PC-3 (cell line): ENCODE data around the gene MICU1. TPM values are rescaled to one million over a fixed set of nuclear protein-coding genes. Genes with fewer than 3 reads are reported as not detected.

Experiments
- ATAC-seq: fragments of 200-7000 bp; cut with Tn5 transposase; 2 replicates; pipeline ENCODE4 v1.9.1; 2020; ENCODE audit warnings: mild to moderate bottlenecking, moderate library complexity
- BruUV-seq: library from RNA; stranded (reverse); fragments of 400-500 nt; replicated peaks from 2 replicates; lab custom pipeline; 2021; lab: Mats Ljungman, UMichigan
- CTCF ChIA-PET: fragments of 300-600 bp; sonication (Branson Sonifier 250); formaldehyde crosslinking; loops from one replicate; lab custom pipeline; 2022; ENCODE audit warnings: antibody characterized with exemption; lab: Charles Lee
- POLR2A ChIA-PET: fragments of 300-600 bp; sonication (Branson Sonifier 250); formaldehyde crosslinking; loops from one replicate; lab custom pipeline; 2022; ENCODE audit warnings: antibody characterized with exemption; ENCODE audit not compliant: unreplicated experiment; lab: Charles Lee
- DNase-seq: peaks from one replicate; pipeline ENCODE4 v3.0.0-alpha.2; 2015
- H2AFZ ChIP-seq: fragments of 300-600 bp; sonication (generic); 2 replicates; pipeline ENCODE4 v1.6.0; 2016; ENCODE audit warnings: antibody characterized with exemption, low read length
- H3F3A ChIP-seq: fragments of 300-600 bp; sonication (generic); one replicate; pipeline ENCODE4 v1.6.0; 2017; ENCODE audit warnings: antibody characterized with exemption, low read length, control low read depth, mild to moderate bottlenecking; ENCODE audit not compliant: unreplicated experiment
- H3K27ac ChIP-seq: fragments of 300-600 bp; sonication (generic); 2 replicates; pipeline ENCODE4 v1.5.1; 2016; ENCODE audit warnings: mild to moderate bottlenecking, low read length
- H3K27me3 ChIP-seq: fragments of 300-600 bp; sonication (generic); 2 replicates; pipeline ENCODE4 v1.6.1; 2016; ENCODE audit warnings: low read length, mixed read lengths
- H3K36me3 ChIP-seq: fragments of 300-600 bp; sonication (generic); 2 replicates; pipeline ENCODE4 v1.6.1; 2016; ENCODE audit warnings: low read depth, mixed run types, low read length, mixed read lengths
- H3K4me1 ChIP-seq: fragments of 300-600 bp; sonication (generic); 2 replicates; pipeline ENCODE4 v1.5.1; 2016; ENCODE audit warnings: low read length; ENCODE audit not compliant: insufficient read depth
- H3K4me2 ChIP-seq: fragments of 300-600 bp; sonication (generic); 2 replicates; pipeline ENCODE4 v1.6.0; 2016; ENCODE audit warnings: low read length
- H3K4me3 ChIP-seq: fragments of 300-600 bp; sonication (generic); 2 replicates; pipeline ENCODE4 v1.5.1; 2016; ENCODE audit warnings: mild to moderate bottlenecking, low read length, mixed read lengths
- H3K79me2 ChIP-seq: fragments of 300-600 bp; sonication (generic); 2 replicates; pipeline ENCODE4 v1.6.1; 2017; ENCODE audit warnings: low read length, mixed read lengths
- H3K9ac ChIP-seq: fragments of 300-600 bp; sonication (generic); 2 replicates; pipeline ENCODE4 v1.6.0; 2016; ENCODE audit warnings: mild to moderate bottlenecking, low read length
- H3K9me2 ChIP-seq: fragments of 300-600 bp; sonication (generic); replicated peaks from 2 replicates; pipeline ENCODE4 v1.6.1; 2016; ENCODE audit warnings: mixed run types, low read length, mixed read lengths
- H3K9me3 ChIP-seq: fragments of 300-600 bp; sonication (generic); 2 replicates; pipeline ENCODE4 v1.6.1; 2016; ENCODE audit warnings: low read length, mixed read lengths
- H4K20me1 ChIP-seq: fragments of 300-600 bp; sonication (generic); 2 replicates; pipeline ENCODE4 v1.6.1; 2016; ENCODE audit warnings: low read length, mixed read lengths
- EZH2 ChIP-seq: fragments of 300-600 bp; sonication (generic); IDR thresholded peaks from one replicate; pipeline ENCODE4 v1.6.1; 2017; ENCODE audit warnings: antibody characterized with exemption, mild to moderate bottlenecking, low read length; ENCODE audit not compliant: unreplicated experiment
- EZH2phosphoT487 ChIP-seq: fragments of 300-600 bp; sonication (generic); IDR thresholded peaks from 2 replicates; pipeline ENCODE4 v1.6.1; 2018; ENCODE audit warnings: mild to moderate bottlenecking, antibody characterized with exemption, low read length, borderline replicate concordance
- intact Hi-C: fragments of 100-400 bp; cut with micrococcal nuclease; formaldehyde crosslinking; loops from 2 replicates; pipeline ENCODE4 v1.9.0; 2023
- total RNA-seq: library from RNA; depleted of rRNA; stranded (reverse); fragments of >200 nt; gene quantifications from 2 replicates; pipeline ENCODE4 v1.2.3, GENCODE V29; 2014
- TF ChIP-seq, protein P1 (sequence below): fragments of 300-600 bp; sonication (generic); conservative IDR thresholded peaks from 2 replicates; pipeline ENCODE4 v1.5.1; 2017; ENCODE audit warnings: antibody characterized with exemption, low read depth, mild to moderate bottlenecking, low read length

The MICU1 gene
- total RNA-seq, 1 experiment from 2014 or later = 19.8 TPM

DNA sequence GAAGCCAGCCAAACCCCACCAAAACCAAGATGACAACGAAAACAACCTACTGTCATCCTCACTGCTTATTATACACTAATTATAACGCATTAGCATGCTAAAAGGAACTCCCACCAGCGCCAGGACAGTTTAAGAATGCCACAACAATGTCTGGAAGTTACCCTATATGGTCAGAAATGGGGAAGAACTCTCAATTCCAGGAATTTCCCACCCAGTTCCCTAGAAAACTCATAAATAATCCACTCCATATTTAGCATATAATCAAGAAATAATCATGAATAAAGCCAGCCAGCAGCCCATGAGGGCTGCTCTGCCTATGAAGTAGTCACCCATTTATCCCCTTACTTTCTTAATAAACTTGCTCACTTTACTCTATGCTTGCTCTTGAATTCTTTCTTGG lies 20.8 kb downstream of the MICU1 start:
- TF ChIP-seq, protein P1, sequence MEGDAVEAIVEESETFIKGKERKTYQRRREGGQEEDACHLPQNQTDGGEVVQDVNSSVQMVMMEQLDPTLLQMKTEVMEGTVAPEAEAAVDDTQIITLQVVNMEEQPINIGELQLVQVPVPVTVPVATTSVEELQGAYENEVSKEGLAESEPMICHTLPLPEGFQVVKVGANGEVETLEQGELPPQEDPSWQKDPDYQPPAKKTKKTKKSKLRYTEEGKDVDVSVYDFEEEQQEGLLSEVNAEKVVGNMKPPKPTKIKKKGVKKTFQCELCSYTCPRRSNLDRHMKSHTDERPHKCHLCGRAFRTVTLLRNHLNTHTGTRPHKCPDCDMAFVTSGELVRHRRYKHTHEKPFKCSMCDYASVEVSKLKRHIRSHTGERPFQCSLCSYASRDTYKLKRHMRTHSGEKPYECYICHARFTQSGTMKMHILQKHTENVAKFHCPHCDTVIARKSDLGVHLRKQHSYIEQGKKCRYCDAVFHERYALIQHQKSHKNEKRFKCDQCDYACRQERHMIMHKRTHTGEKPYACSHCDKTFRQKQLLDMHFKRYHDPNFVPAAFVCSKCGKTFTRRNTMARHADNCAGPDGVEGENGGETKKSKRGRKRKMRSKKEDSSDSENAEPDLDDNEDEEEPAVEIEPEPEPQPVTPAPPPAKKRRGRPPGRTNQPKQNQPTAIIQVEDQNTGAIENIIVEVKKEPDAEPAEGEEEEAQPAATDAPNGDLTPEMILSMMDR = no peak
- TF ChIP-seq EZH2phosphoT487 (no peak), EZH2 (no peak)
- CTCF ChIA-PET = no interaction called here
- no peak overlapping the region for H2AFZ ChIP-seq
- intact Hi-C loops = no loop called here
- no peaks in the 10 kb centered on the region for H3K79me2 ChIP-seq
- no peak overlapping the region for H3K9ac ChIP-seq
- no peak for ATAC-seq
- no peak overlapping the region for H3K4me3 ChIP-seq
- no peaks in the 10 kb centered on the region for H3K9me3 ChIP-seq
- H3K4me1 ChIP-seq = no peaks in the 10 kb centered on the region
- no peak for DNase-seq
- H3F3A ChIP-seq = no peaks in the 10 kb centered on the region
- H3K9me2 ChIP-seq = no peaks in the 10 kb centered on the region
- BruUV-seq = no TSS peak
- no peaks in the 10 kb centered on the region for H4K20me1 ChIP-seq
- no peak overlapping the region for H3K27ac ChIP-seq
- no peaks in the 10 kb centered on the region for H3K36me3 ChIP-seq
- H3K27me3 ChIP-seq = no peaks in the 10 kb centered on the region
- POLR2A ChIA-PET = no interaction called here
- no peak overlapping the region for H3K4me2 ChIP-seq

DNA sequence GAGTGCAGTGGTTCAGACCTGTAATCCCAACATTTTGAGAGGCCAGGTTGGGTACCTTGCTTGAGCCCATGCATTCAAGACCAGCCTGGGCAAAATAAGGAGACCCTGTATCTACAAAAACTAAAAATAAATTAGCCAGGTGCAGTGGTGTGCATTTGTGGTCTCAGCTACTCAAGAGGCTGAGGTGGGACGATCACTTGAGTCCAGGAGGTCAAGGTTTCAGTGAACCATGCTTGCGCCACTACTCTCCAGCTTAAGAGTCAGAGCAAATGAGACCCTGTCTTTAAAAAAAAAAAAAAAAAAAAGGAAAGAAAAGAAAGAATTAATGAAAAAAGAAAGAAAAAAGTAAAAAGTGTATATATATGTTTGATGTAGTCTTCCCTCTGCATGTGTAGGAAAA lies 24.7 kb downstream of the MICU1 start:
- Histone ChIP-seq H3K36me3 (no peaks in the 10 kb centered on the region), H2AFZ (no peak overlapping the region), H3K27me3 (no peaks in the 10 kb centered on the region), H3F3A (no peaks in the 10 kb centered on the region), H4K20me1 (no peaks in the 10 kb centered on the region), H3K9me2 (no peaks in the 10 kb centered on the region), H3K9ac (no peak overlapping the region), H3K27ac (no peak overlapping the region), H3K79me2 (no peaks in the 10 kb centered on the region), H3K9me3 (no peaks in the 10 kb centered on the region), H3K4me1 (no peaks in the 10 kb centered on the region), H3K4me2 (no peak overlapping the region), H3K4me3 (no peak overlapping the region)
- no TSS peak for BruUV-seq
- POLR2A ChIA-PET = no interaction called here
- no peak for ATAC-seq
- TF ChIP-seq, protein P1 = no peak
- TF ChIP-seq EZH2 = no peak
- no peak for TF ChIP-seq EZH2phosphoT487
- no peak for DNase-seq
- intact Hi-C loops = no loop called here
- CTCF ChIA-PET = no interaction called here

DNA sequence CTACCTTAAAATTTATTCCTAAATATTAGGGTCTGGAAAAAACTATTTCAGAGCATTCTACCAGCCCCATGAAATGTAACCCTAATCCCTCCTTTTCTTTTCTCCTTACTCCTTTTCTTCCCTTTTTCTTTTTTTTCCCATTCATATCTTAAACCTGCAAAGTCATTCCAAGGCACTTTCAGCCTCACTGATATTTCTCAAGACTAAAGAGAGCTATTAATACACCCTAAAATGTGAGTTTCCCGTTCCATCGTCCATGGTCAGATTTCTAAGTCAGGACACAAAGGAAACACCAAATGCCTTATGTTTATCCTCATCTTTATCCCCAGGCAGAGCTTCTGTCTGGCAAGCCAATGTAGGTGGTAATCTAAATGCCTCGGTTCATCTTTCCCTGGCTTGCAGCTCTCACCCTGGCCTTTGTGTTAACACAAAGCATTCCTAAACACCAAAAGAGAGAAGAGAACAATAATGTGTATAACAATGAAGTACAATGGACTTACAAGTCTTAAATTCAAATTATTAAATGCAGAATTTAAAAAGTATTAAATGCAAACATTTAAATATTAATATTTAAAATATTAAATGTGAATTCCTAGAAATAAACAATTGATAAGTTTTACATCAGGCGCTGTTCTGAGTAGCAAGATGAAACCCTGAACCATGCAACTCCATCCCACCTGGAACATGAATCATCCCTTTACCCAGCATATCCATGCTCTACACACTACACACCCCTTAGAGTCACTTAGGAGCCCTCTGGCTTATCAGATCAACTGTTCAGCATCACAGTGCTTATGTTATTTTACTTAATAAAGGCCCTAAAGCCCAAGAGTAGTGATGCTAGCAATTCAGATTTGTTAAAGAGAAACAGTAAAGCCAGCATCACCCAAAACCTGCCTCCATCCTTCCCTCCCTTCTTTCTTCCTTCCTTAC lies 26.8 kb downstream of the MICU1 start:
- CTCF ChIA-PET = no interaction called here

More for the DNA sequence above, 26.8 kb downstream of the MICU1 start:
- Histone ChIP-seq H3K79me2 (no peaks in the 10 kb centered on the region), H3K9me2 (no peaks in the 10 kb centered on the region), H3K27ac (no peak overlapping the region), H3K9ac (no peak overlapping the region), H3F3A (no peaks in the 10 kb centered on the region), H3K4me2 (no peak overlapping the region), H3K36me3 (no peaks in the 10 kb centered on the region), H3K4me3 (no peak overlapping the region), H2AFZ (no peak overlapping the region), H3K27me3 (no peaks in the 10 kb centered on the region), H3K4me1 (no peaks in the 10 kb centered on the region), H4K20me1 (no peaks in the 10 kb centered on the region), H3K9me3 (no peaks in the 10 kb centered on the region)
- POLR2A ChIA-PET = no interaction called here
- ATAC-seq = no peak
- TF ChIP-seq EZH2phosphoT487 (no peak), EZH2 (no peak)
- no peak for DNase-seq
- intact Hi-C loops = no loop called here
- no TSS peak for BruUV-seq
